IMR-90 (cell line): ENCODE results near the gene IP6K3. TPM values are rescaled to one million over a fixed set of nuclear protein-coding genes. Genes with fewer than 3 reads are reported as not detected.

Experiments used
- ATAC-seq: fragments of 200-7000 bp; cut with Tn5 transposase; 2 replicates; pipeline ENCODE4 v1.9.1; 2020; ENCODE audit warnings: low read depth, mild to moderate bottlenecking, moderate library complexity
- BruUV-seq: library from RNA; stranded (reverse); fragments of 400-500 nt; replicated peaks from 2 replicates; lab custom pipeline; 2021; lab: Mats Ljungman, UMichigan
- CTCF ChIA-PET: fragments of 300-600 bp; formaldehyde crosslinking; extraction: SDS; loops from one replicate; lab custom pipeline; 2021; ENCODE audit warnings: antibody characterized with exemption; lab: Yijun Ruan, JAX
- POLR2A ChIA-PET: fragments of 300-600 bp; sonication (Branson Sonifier 250); formaldehyde crosslinking; loops from one replicate; lab custom pipeline; 2022; ENCODE audit warnings: antibody characterized with exemption; ENCODE audit not compliant: unreplicated experiment; lab: Charles Lee
- DNase-seq: peaks from one replicate; pipeline ENCODE4 v3.0.0; 2013
- H2AFZ ChIP-seq: replicated peaks from 2 replicates; pipeline ENCODE3; 2013; ENCODE audit warnings: low read length, mild to moderate bottlenecking; ENCODE audit not compliant: poor library complexity
- H2AK5ac ChIP-seq: 2 replicates; pipeline ENCODE4 v1.6.1; 2013; ENCODE audit warnings: low read depth, low read length, inconsistent platforms
- H2AK9ac ChIP-seq: replicated peaks from 2 replicates; pipeline ENCODE3; 2013; ENCODE audit warnings: mild to moderate bottlenecking, low read depth, low read length, moderate library complexity; ENCODE audit not compliant: poor library complexity
- H2BK120ac ChIP-seq: 2 replicates; pipeline ENCODE4 v1.6.1; 2013; ENCODE audit warnings: low read depth, low read length, inconsistent platforms
- H2BK15ac ChIP-seq: 3 replicates; pipeline ENCODE4 v1.6.1; 2013; ENCODE audit warnings: low read depth, low read length, inconsistent platforms
- H2BK20ac ChIP-seq: 2 replicates; pipeline ENCODE4 v1.6.1; 2013; ENCODE audit warnings: low read depth, mild to moderate bottlenecking, inconsistent platforms, low read length, moderate library complexity
- H2BK5ac ChIP-seq: 2 replicates; pipeline ENCODE4 v1.6.1; 2013; ENCODE audit warnings: mild to moderate bottlenecking, low read depth, low read length, inconsistent platforms; ENCODE audit not compliant: poor library complexity, severe bottlenecking
- H3K14ac ChIP-seq: replicated peaks from 2 replicates; pipeline ENCODE4 v1.6.1; 2013; ENCODE audit warnings: low read depth, low read length, inconsistent platforms
- H3K18ac ChIP-seq: 2 replicates; pipeline ENCODE4 v1.6.1; 2013; ENCODE audit warnings: low read depth, low read length, control low read depth
- H3K23ac ChIP-seq: 2 replicates; pipeline ENCODE4 v1.6.1; 2013; ENCODE audit warnings: low read depth, low read length, inconsistent platforms
- H3K27ac ChIP-seq: 2 replicates; pipeline ENCODE4 v1.5.1; 2013; ENCODE audit warnings: mild to moderate bottlenecking, control low read depth, low read length; ENCODE audit not compliant: insufficient read depth
- H3K27me3 ChIP-seq: 2 replicates; pipeline ENCODE4 v1.6.1; 2013; ENCODE audit warnings: low read length; ENCODE audit not compliant: control insufficient read depth, insufficient read depth
- H3K36me3 ChIP-seq: 2 replicates; pipeline ENCODE4 v1.6.1; 2013; ENCODE audit warnings: low read length, mixed read lengths; ENCODE audit not compliant: control insufficient read depth, insufficient read depth
- H3K4ac ChIP-seq: 2 replicates; pipeline ENCODE4 v1.6.1; 2013; ENCODE audit warnings: low read depth, low read length, inconsistent platforms
- H3K4me1 ChIP-seq: 2 replicates; pipeline ENCODE4 v1.6.1; 2013; ENCODE audit warnings: low read length, mixed read lengths; ENCODE audit not compliant: control insufficient read depth, insufficient read depth
- H3K4me2 ChIP-seq: 2 replicates; pipeline ENCODE4 v1.6.1; 2013; ENCODE audit warnings: low read depth, mild to moderate bottlenecking, control low read depth, low read length, moderate library complexity
- H3K4me3 ChIP-seq: 2 replicates; pipeline ENCODE4 v1.5.1; 2013; ENCODE audit warnings: low read depth, mild to moderate bottlenecking, control low read depth, low read length, moderate library complexity; ENCODE audit not compliant: insufficient read depth
- H3K56ac ChIP-seq: 2 replicates; pipeline ENCODE4 v1.6.1; 2013; ENCODE audit warnings: low read length, inconsistent platforms; ENCODE audit not compliant: insufficient read depth; ENCODE audit errors: extremely low read depth
- H3K79me1 ChIP-seq, 2 experiments: 2 replicates each; pipeline ENCODE4 v1.6.1; 2013; ENCODE audit warnings: low read length in 2 of 2, inconsistent platforms in 1 of 2, low read depth in 1 of 2
- H3K9ac ChIP-seq: 2 replicates; pipeline ENCODE4 v1.6.1; 2013; ENCODE audit warnings: low read depth, low read length, control low read depth
- H3K9me1 ChIP-seq: 2 replicates; pipeline ENCODE4 v1.6.1; 2013; ENCODE audit warnings: low read length, inconsistent platforms; ENCODE audit not compliant: insufficient read depth
- H3K9me3 ChIP-seq: 2 replicates; pipeline ENCODE4 v1.6.1; 2013; ENCODE audit warnings: low read length; ENCODE audit not compliant: control insufficient read depth, insufficient read depth
- H4K20me1 ChIP-seq: 2 replicates; pipeline ENCODE4 v1.6.1; 2013; ENCODE audit warnings: low read length, inconsistent platforms; ENCODE audit not compliant: insufficient read depth
- H4K5ac ChIP-seq: 2 replicates; pipeline ENCODE4 v1.6.1; 2013; ENCODE audit warnings: mild to moderate bottlenecking, low read depth, low read length, control low read depth
- H4K8ac ChIP-seq, 2 experiments: 2 replicates each; pipeline ENCODE4 v1.6.1; 2013; ENCODE audit warnings: low read depth in 2 of 2, low read length in 2 of 2, control low read depth in 1 of 2, inconsistent platforms in 1 of 2
- H4K91ac ChIP-seq: 2 replicates; pipeline ENCODE4 v1.6.1; 2013; ENCODE audit warnings: low read depth, low read length, inconsistent platforms; ENCODE audit not compliant: insufficient read depth
- CTCF ChIP-seq: conservative IDR thresholded peaks from 2 replicates; pipeline ENCODE4 v1.5.1; 2012; ENCODE audit warnings: mild to moderate bottlenecking, low read depth, low read length, improper control_type of control experiment
- MAZ ChIP-seq: IDR thresholded peaks from 2 replicates; pipeline ENCODE4 v1.6.1; 2012; ENCODE audit warnings: low read depth, mild to moderate bottlenecking, low read length, improper control_type of control experiment, moderate library complexity, borderline replicate concordance
- RAD21 ChIP-seq: IDR thresholded peaks from 2 replicates; pipeline ENCODE4 v1.6.1; 2012; ENCODE audit warnings: low read length, improper control_type of control experiment
- RCOR1 ChIP-seq: IDR thresholded peaks from 2 replicates; pipeline ENCODE4 v1.6.1; 2012; ENCODE audit warnings: mild to moderate bottlenecking, low read length, improper control_type of control experiment; ENCODE audit not compliant: insufficient replicate concordance
- RFX5 ChIP-seq: IDR thresholded peaks from 2 replicates; pipeline ENCODE4 v1.8.0; 2012; ENCODE audit warnings: low read depth, mild to moderate bottlenecking, low read length, moderate library complexity
- SMC3 ChIP-seq: fragments of 150-350 bp; IDR thresholded peaks from 2 replicates; pipeline ENCODE4 v1.6.1; 2016; ENCODE audit warnings: low read depth, mild to moderate bottlenecking, antibody characterized with exemption, low read length, moderate library complexity
- WGBS, 2 experiments: methylation state at CpG; one replicate each; pipeline versions ENCODE4 v1.1.5 to v1.1.7; 2013; ENCODE audit warnings: missing lambda C conversion rate in 2 of 2; ENCODE audit not compliant: insufficient read length in 1 of 2; ENCODE audit errors: extremely low coverage in 2 of 2; 5-methylcytosine and 5-hydroxymethylcytosine counted together
- dilution Hi-C: fragments of 300-500 bp; cut with HindIII; formaldehyde crosslinking; loops from one replicate; pipeline ENCODE4 v1.14.3; 2018; ENCODE audit warnings: low sequenced_read_pairs; ENCODE audit not compliant: unreplicated experiment
- in situ Hi-C: fragments of 300-500 bp; cut with MboI; formaldehyde crosslinking; loops from 3 replicates; pipeline ENCODE4 v1.14.3; 2019; ENCODE audit warnings: low sequenced_read_pairs, inconsistent platforms, mixed read lengths
- intact Hi-C: fragments of 100-400 bp; cut with micrococcal nuclease; formaldehyde crosslinking; loops from 2 replicates; pipeline ENCODE4 v1.10.0; 2022
- polyA plus RNA-seq, 3 experiments: library from polyadenylated mRNA; depleted of rRNA; stranded (reverse); fragments of >200 nt; gene quantifications; 2 replicates each; pipeline ENCODE4 v1.2.3, GENCODE V29; 2012; ENCODE audit warnings: low replicate concordance in 1 of 3
- total RNA-seq: library from RNA; depleted of rRNA; stranded (reverse); fragments of >200 nt; gene quantifications from 2 replicates; pipeline ENCODE4 v1.2.3, GENCODE V29; 2012

The IP6K3 gene
- total and polyA plus RNA-seq, 2 of the 4 experiments (the other 2 are of a cell fraction): 0.18 to 0.51 TPM

DNA sequence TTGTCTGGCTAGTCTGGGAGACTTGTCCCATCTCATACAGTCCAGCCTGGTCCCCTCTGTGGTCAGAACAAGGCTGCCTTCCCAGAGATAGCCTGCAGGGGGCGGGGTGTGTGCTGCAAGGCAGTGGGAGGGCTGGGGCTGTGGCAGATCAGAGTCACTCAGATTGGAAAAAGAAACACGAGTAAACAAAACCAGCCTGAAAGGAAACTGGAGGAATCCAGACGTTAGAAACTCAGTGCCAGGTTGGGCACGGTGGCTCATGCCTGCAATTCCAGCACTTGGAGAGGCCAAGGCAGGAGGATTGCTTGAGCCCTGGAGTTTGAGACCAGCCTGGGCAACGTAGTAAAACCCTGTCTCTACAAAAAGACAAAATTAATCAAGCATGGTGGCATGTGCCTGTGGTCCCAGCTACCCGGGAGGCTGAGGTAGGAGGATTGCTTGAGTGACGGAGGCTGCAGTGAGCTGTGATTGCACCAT is 22.0 kb upstream of the IP6K3 start:
- peaks cover 0 to 22% of the 10 kb centered on the region in 2 experiments; a peak in 2 of 4 replicates for H3K79me1 ChIP-seq
- H4K8ac ChIP-seq: peak overlapping the region; percentile 45 to 99; a peak in 3 of 4 replicates
- intact Hi-C loops: no loop called here
- no TSS peak for BruUV-seq
- H3K56ac ChIP-seq: no peak overlapping the region; the same call in 1 of the 2 replicates
- peak overlapping the region; percentile 31 for H3K27ac ChIP-seq
- H3K27me3 ChIP-seq: no peaks in the 10 kb centered on the region
- ChIA-PET POLR2A (no interaction called here), CTCF (interaction anchor here (0.6 to 1.6 kb wide), 7 partner anchors 23 to 891 kb away, joined by 3 to 7 read pairs (median 4); partner anchors contain the start of gene UQCC2)
- dilution Hi-C loops: no loop called here
- H3K36me3 ChIP-seq: peaks cover 15% of the 10 kb centered on the region
- peak overlapping the region; percentile 77 for H3K23ac ChIP-seq
- H2BK15ac ChIP-seq: peak overlapping the region; percentile 88; the same call in 2 of the 3 replicates
- DNase-seq (peak; percentile 77), ATAC-seq (peak; percentile 69)
- TF ChIP-seq RAD21 (peak; percentile 68), RCOR1 (no peak), SMC3 (peak; percentile 71), RFX5 (no peak), MAZ (peak; percentile 61), CTCF (peak; percentile 85)
- H2AK9ac ChIP-seq: peak overlapping the region; percentile 56
- H3K4me2 ChIP-seq: no peak overlapping the region; the same call in 1 of the 2 replicates
- peaks cover 48% of the 10 kb centered on the region for H3K4me1 ChIP-seq
- no peak overlapping the region for H3K4me3 ChIP-seq
- no peaks in the 10 kb centered on the region for H3K9me3 ChIP-seq
- peak overlapping the region; percentile 98 for H2BK120ac ChIP-seq
- peaks cover 30% of the 10 kb centered on the region for H3K9me1 ChIP-seq
- peak overlapping the region; percentile 94 for H2BK20ac ChIP-seq
- peak overlapping the region; percentile 89 for H2AK5ac ChIP-seq
- peak overlapping the region; percentile 85 for H2AFZ ChIP-seq
- 0 out of 2 replicates have a peak, but pooled peaks cover 4% of the 10 kb centered on the region for H4K20me1 ChIP-seq
- in situ Hi-C loops: loop anchor here (10.0 kb wide), 2 partner anchors 184 to 386 kb away; partner anchors contain the start of gene BAK1
- 0% methylated on average over 2 of the region's 7 CpGs; no CpG with 5 or more reads in 1 of the 2 experiments for WGBS, 2 experiments
- H2BK5ac ChIP-seq: peak overlapping the region; percentile 98
- H3K9ac ChIP-seq: no peak overlapping the region
- peak overlapping the region; percentile 100 for H3K4ac ChIP-seq
- peak overlapping the region; percentile 96 for H3K14ac ChIP-seq
- peak overlapping the region; percentile 98 for H4K91ac ChIP-seq
- 0 out of 2 replicates have a peak overlapping the region, but pooled peaks have one; percentile 16 for H4K5ac ChIP-seq
- peak overlapping the region; percentile 50 for H3K18ac ChIP-seq
